Glutamatergic neuron (in vitro differentiated cells): ENCODE results near the gene COG7. TPM values are rescaled to one million over a fixed set of nuclear protein-coding genes. Genes with fewer than 3 reads are reported as not detected.
"Not testable (repeated sequence)": the region's sequence is repeated elsewhere in the genome, so short reads cannot be mapped to it uniquely, and the experiment has no call there.

Experiments used
- DNase-seq: peaks from one replicate; pipeline ENCODE4 v3.0.0; 2022
- H3K27ac Mint-ChIP-seq: one replicate; pipeline ENCODE4 v1.8.0; 2020; ENCODE audit warnings: mild to moderate bottlenecking, mixed read lengths, inconsistent platforms; ENCODE audit not compliant: unreplicated experiment
- H3K27me3 Mint-ChIP-seq: one replicate; pipeline ENCODE4 v1.8.0; 2020; ENCODE audit warnings: mild to moderate bottlenecking, moderate library complexity, mixed read lengths, inconsistent platforms; ENCODE audit not compliant: unreplicated experiment
- H3K36me3 Mint-ChIP-seq: one replicate; pipeline ENCODE4 v1.8.0; 2020; ENCODE audit warnings: mild to moderate bottlenecking, mixed read lengths, inconsistent platforms; ENCODE audit not compliant: unreplicated experiment
- H3K4me1 Mint-ChIP-seq: one replicate; pipeline ENCODE4 v1.8.0; 2020; ENCODE audit warnings: mild to moderate bottlenecking, low read depth, mixed read lengths, inconsistent platforms; ENCODE audit not compliant: unreplicated experiment
- H3K4me3 Mint-ChIP-seq: one replicate; pipeline ENCODE4 v1.8.0; 2020; ENCODE audit warnings: mild to moderate bottlenecking, mixed read lengths, inconsistent platforms; ENCODE audit not compliant: unreplicated experiment
- H3K9me3 Mint-ChIP-seq: one replicate; pipeline ENCODE4 v1.8.0; 2020; ENCODE audit warnings: mild to moderate bottlenecking, moderate library complexity, mixed read lengths, inconsistent platforms; ENCODE audit not compliant: unreplicated experiment
- CTCF ChIP-seq: fragments of 200-600 bp; sonication (generic); IDR thresholded peaks from one replicate; pipeline ENCODE4 v1.5.0; 2021; ENCODE audit not compliant: partially characterized antibody, unreplicated experiment
- total RNA-seq: library from RNA; stranded (reverse); fragmentation: NEBNext Ultra II Directional; extraction: Animal tissue kit (Norgen Biotek cat#: 25700); gene quantifications from one replicate; pipeline ENCODE4 v1.2.1, GENCODE V29; 2021; ENCODE audit not compliant: unreplicated experiment

Gene COG7
- total RNA-seq, 1 donor from 2014 or later = 12.7 TPM

GRCh38 chr16:23485841-23486240, 32.9 kb upstream of the COG7 start:
- Mint-ChIP-seq H3K27ac (no peak overlapping the region), H3K27me3 (peaks cover 1% of the 10 kb centered on the region), H3K36me3 (no peaks in the 10 kb centered on the region), H3K4me3 (no peak overlapping the region), H3K4me1 (no peaks in the 10 kb centered on the region), H3K9me3 (no peaks in the 10 kb centered on the region)
- no peak for DNase-seq
- TF ChIP-seq CTCF = no peak

- H3K9me3 Mint-ChIP-seq = no peaks in the 10 kb centered on the region
- DNase-seq = no peak
- TF ChIP-seq CTCF = no peak
- no peaks in the 10 kb centered on the region for H3K27me3 Mint-ChIP-seq
- H3K27ac Mint-ChIP-seq = no peak overlapping the region
- H3K36me3 Mint-ChIP-seq = no peaks in the 10 kb centered on the region
- H3K4me1 Mint-ChIP-seq = no peaks in the 10 kb centered on the region
- H3K4me3 Mint-ChIP-seq = no peak overlapping the region
Observed at GRCh38 chr16:23485257-23485614, 32.2 kb upstream of the COG7 start.

- Mint-ChIP-seq H3K27ac (no peak overlapping the region), H3K4me3 (no peak overlapping the region), H3K36me3 (no peaks in the 10 kb centered on the region), H3K9me3 (no peaks in the 10 kb centered on the region), H3K27me3 (no peaks in the 10 kb centered on the region), H3K4me1 (no peaks in the 10 kb centered on the region)
- no peak for TF ChIP-seq CTCF
- no peak for DNase-seq
Observed at GRCh38 chr16:23484510-23485256, 31.7 kb upstream of the COG7 start.

DNA sequence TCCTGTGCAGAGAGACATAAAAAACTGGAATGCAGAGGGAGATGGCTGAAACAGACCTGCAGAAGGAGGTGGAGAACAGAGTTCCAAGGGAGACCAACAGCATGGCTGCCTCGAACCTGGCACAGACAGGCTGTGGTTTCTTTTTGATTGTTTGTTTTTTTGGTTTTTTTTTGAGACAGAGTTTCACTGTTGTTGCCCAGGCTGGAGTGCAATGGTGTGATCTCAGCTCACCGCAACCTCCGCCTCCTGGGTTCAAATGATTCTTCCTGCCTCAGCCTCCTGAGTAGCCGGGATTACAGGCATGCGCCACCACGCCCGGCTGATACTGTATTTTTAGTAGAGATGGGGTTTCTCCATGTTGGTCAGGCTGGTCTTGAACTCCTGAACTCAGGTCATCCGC, 30.5 kb upstream of the COG7 start:
- DNase-seq, H3K27me3 Mint-ChIP-seq, H3K4me3 Mint-ChIP-seq, H3K4me1 Mint-ChIP-seq, H3K9me3 Mint-ChIP-seq, H3K27ac Mint-ChIP-seq, H3K36me3 Mint-ChIP-seq: not testable (repeated sequence)

DNA sequence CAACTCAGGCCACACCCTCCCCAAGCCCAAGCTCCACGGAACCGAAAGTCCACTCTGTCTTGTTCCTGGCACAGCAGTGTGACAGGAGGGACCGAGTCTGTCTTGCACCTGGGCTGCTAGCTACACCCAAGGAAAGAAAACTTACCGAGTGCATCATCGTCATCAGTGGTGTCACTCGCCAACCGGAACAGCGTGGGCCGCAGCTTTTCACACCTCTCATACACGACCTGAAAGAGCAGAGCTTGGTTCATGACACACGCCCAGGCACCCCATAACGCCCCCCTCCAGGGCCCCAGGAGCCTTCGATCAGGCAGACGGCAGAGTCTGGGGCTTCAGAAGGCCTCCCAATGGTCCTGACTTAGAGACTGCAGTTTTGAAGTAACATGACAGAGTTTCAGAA, 29.8 kb upstream of the COG7 start:
- no peaks in the 10 kb centered on the region for H3K36me3 Mint-ChIP-seq
- H3K27ac Mint-ChIP-seq = no peak overlapping the region
- DNase-seq = no peak
- H3K9me3 Mint-ChIP-seq = no peaks in the 10 kb centered on the region
- no peak for TF ChIP-seq CTCF
- no peaks in the 10 kb centered on the region for H3K27me3 Mint-ChIP-seq
- H3K4me3 Mint-ChIP-seq = no peak overlapping the region
- H3K4me1 Mint-ChIP-seq = no peaks in the 10 kb centered on the region

- Mint-ChIP-seq H3K9me3 (peaks cover 2% of the 10 kb centered on the region), H3K27ac (no peak overlapping the region), H3K4me3 (no peak overlapping the region), H3K4me1 (no peaks in the 10 kb centered on the region), H3K27me3 (no peaks in the 10 kb centered on the region), H3K36me3 (no peaks in the 10 kb centered on the region)
- DNase-seq = no peak
- TF ChIP-seq CTCF = no peak
Observed at GRCh38 chr16:23480257-23480656, 27.3 kb upstream of the COG7 start.
